HCT116 (cell line): ENCODE measurements around the gene PTPRR. TPM values are rescaled to one million over a fixed set of nuclear protein-coding genes. Genes with fewer than 3 reads are reported as not detected.

Source experiments
- ATAC-seq: fragments of 200-7000 bp; cut with Tn5 transposase; 2 replicates; pipeline ENCODE4 v1.9.1; 2020; ENCODE audit warnings: mild to moderate bottlenecking, moderate library complexity
- Bru-seq: library from RNA; stranded (reverse); fragments of 400-500 nt; gene quantifications from one replicate; lab custom pipeline; 2021; lab: Mats Ljungman, UMichigan
- BruChase-seq, 2 experiments: library from RNA; stranded (reverse); fragments of 400-500 nt; gene quantifications; one replicate each; lab custom pipeline; 2021; lab: Mats Ljungman, UMichigan
- BruUV-seq: library from RNA; stranded (reverse); fragments of 400-500 nt; replicated peaks from 2 replicates; lab custom pipeline; 2021; lab: Mats Ljungman, UMichigan
- CTCF ChIA-PET: fragments of 300-600 bp; sonication (Branson Sonifier 250); formaldehyde crosslinking; loops from one replicate; lab custom pipeline; 2021; ENCODE audit warnings: antibody characterized with exemption; lab: Charles Lee
- POLR2A ChIA-PET: fragments of 300-600, 350-600 bp; sonication (Branson Sonifier 250); formaldehyde crosslinking; loops from one replicate; lab custom pipeline; 2021; ENCODE audit warnings: antibody characterized with exemption; lab: Charles Lee
- RAD21 ChIA-PET, 2 experiments: fragments of 300-600 bp; sonication (Branson Sonifier 250); formaldehyde crosslinking; loops; one replicate each; lab custom pipeline; 2023; ENCODE audit warnings: low total read pairs in 2 of 2; ENCODE audit not compliant: uncharacterized antibody in 2 of 2, unreplicated experiment in 2 of 2, low non-redundant PET in 1 of 2; lab: Charles Lee
- DNase-seq: peaks from one replicate; pipeline ENCODE4 v3.0.0-alpha.2; 2010; ENCODE audit warnings: low read depth, low spot score
- H2AFZ ChIP-seq: fragments of 200-600 bp; shearing (Covaris generic), sonication (generic); 2 replicates; pipeline ENCODE4 v1.6.1; 2017; ENCODE audit warnings: low read depth, mixed run types, mixed read lengths, antibody characterized with exemption, low read length; ENCODE audit not compliant: poor library complexity, severe bottlenecking
- H3K27ac ChIP-seq: 2 replicates; pipeline ENCODE4 v1.5.1; 2012; ENCODE audit warnings: low read depth, low read length
- H3K27me3 ChIP-seq: fragments of 200-600 bp; sonication (generic); 2 replicates; pipeline ENCODE4 v1.6.1; 2016; ENCODE audit warnings: mixed run types, low read length, mixed read lengths; ENCODE audit not compliant: insufficient read depth
- H3K36me3 ChIP-seq, 2 experiments: fragments of 200-500 bp in 1 of 2; fragments of 200-600 bp in 1 of 2; sonication (Bioruptor generic) in 1 of 2; sonication (generic) in 1 of 2; 2 replicates each; pipeline versions ENCODE4 v1.5.1 to v1.6.1; 2014 to 2016; ENCODE audit warnings: low read length in 2 of 2, inconsistent platforms in 1 of 2, mixed read lengths in 1 of 2, mixed run types in 1 of 2; ENCODE audit not compliant: insufficient read depth in 2 of 2, control insufficient read depth in 1 of 2
- H3K4me1 ChIP-seq, 2 experiments: fragments of 200-600 bp in 1 of 2; sonication (generic) in 1 of 2; 2 replicates each; pipeline versions ENCODE4 v1.5.1 to v1.6.1; 2012 to 2017; ENCODE audit warnings: low read length in 2 of 2, inconsistent platforms in 1 of 2, mild to moderate bottlenecking in 1 of 2, mixed read lengths in 1 of 2, mixed run types in 1 of 2, moderate library complexity in 1 of 2; ENCODE audit not compliant: insufficient read depth in 2 of 2, control insufficient read depth in 1 of 2
- H3K4me2 ChIP-seq: fragments of 200-600 bp; sonication (generic); 2 replicates; pipeline ENCODE4 v1.6.1; 2017; ENCODE audit warnings: mixed run types, low read length, mixed read lengths
- H3K4me3 ChIP-seq, 2 experiments: fragments of 200-600 bp in 1 of 2; sonication (generic) in 1 of 2; replicated peaks in 1 of 2; 2 replicates each; pipeline ENCODE4 v1.5.1; 2011 to 2016; ENCODE audit warnings: low read length in 2 of 2, control low read depth in 1 of 2, low read depth in 1 of 2, mild to moderate bottlenecking in 1 of 2, mixed read lengths in 1 of 2, mixed run types in 1 of 2
- H3K79me2 ChIP-seq: fragments of 200-600 bp; sonication (generic); 2 replicates; pipeline ENCODE4 v1.6.1; 2017; ENCODE audit warnings: mild to moderate bottlenecking, mixed run types, low read length, moderate library complexity, mixed read lengths; ENCODE audit not compliant: insufficient read depth
- H3K9ac ChIP-seq: fragments of 200-600 bp; sonication (generic); 2 replicates; pipeline ENCODE4 v1.6.1; 2016; ENCODE audit warnings: low read length, mixed read lengths
- H3K9me2 ChIP-seq: fragments of 200-600 bp; sonication (generic), shearing (Covaris generic); 2 replicates; pipeline ENCODE4 v1.6.1; 2017; ENCODE audit warnings: mixed run types, mild to moderate bottlenecking, moderate library complexity; ENCODE audit not compliant: insufficient read depth
- H3K9me3 ChIP-seq, 2 experiments: fragments of 200-500 bp in 1 of 2; fragments of 200-600 bp in 1 of 2; sonication (Bioruptor generic) in 1 of 2; sonication (generic) in 1 of 2; 2 replicates each; pipeline ENCODE4 v1.6.1; 2014 to 2017; ENCODE audit warnings: low read length in 2 of 2, mixed read lengths in 2 of 2, inconsistent platforms in 1 of 2, low read depth in 1 of 2, mild to moderate bottlenecking in 1 of 2, mixed run types in 1 of 2, moderate library complexity in 1 of 2; ENCODE audit not compliant: control insufficient read depth in 1 of 2, insufficient read depth in 1 of 2
- H4K20me1 ChIP-seq: fragments of 200-600 bp; sonication (generic), shearing (Covaris generic); 2 replicates; pipeline ENCODE4 v1.6.1; 2017; ENCODE audit warnings: mixed run types, mild to moderate bottlenecking, moderate library complexity; ENCODE audit not compliant: insufficient read depth
- ELF1 ChIP-seq: IDR thresholded peaks from 2 replicates; pipeline ENCODE4 v1.6.1; 2012; ENCODE audit warnings: low read depth, borderline replicate concordance
- FOSL1 ChIP-seq: IDR thresholded peaks from 2 replicates; pipeline ENCODE4 v1.6.1; 2012; ENCODE audit warnings: low read depth
- JUND ChIP-seq: IDR thresholded peaks from 2 replicates; pipeline ENCODE4 v1.6.1; 2012
- RAD21 ChIP-seq: IDR thresholded peaks from 2 replicates; pipeline ENCODE4 v1.6.1; 2012; ENCODE audit warnings: low read depth, mild to moderate bottlenecking
- REST ChIP-seq: IDR thresholded peaks from 2 replicates; pipeline ENCODE4 v1.6.1; 2012; ENCODE audit warnings: low read depth
- SP1 ChIP-seq: IDR thresholded peaks from 2 replicates; pipeline ENCODE4 v1.6.1; 2012; ENCODE audit warnings: low read depth
- YY1 ChIP-seq: IDR thresholded peaks from 2 replicates; pipeline ENCODE4 v1.6.1; 2011; ENCODE audit warnings: low read length, low read depth, moderate library complexity, mild to moderate bottlenecking; ENCODE audit not compliant: insufficient replicate concordance; ENCODE audit errors: extremely low read depth
- intact Hi-C: fragments of 100-400 bp; cut with micrococcal nuclease; formaldehyde crosslinking; loops from 2 replicates; pipeline ENCODE4 v1.10.0; 2022
- long read RNA-seq: library from polyadenylated mRNA; unstranded; transcript quantifications from one replicate; pipeline ENCODE4 v2.0.0, GENCODE V29; 2021; ENCODE audit not compliant: unreplicated experiment
- polyA plus RNA-seq: library from polyadenylated mRNA; unstranded; fragments of >200 nt; gene quantifications from 2 replicates; pipeline ENCODE4 v1.2.1, GENCODE V29; 2012; ENCODE audit warnings: missing spikeins
- total RNA-seq: library from RNA; stranded (reverse); gene quantifications from one replicate; pipeline ENCODE4 v1.2.1, GENCODE V29; 2021; ENCODE audit not compliant: unreplicated experiment
- TF ChIP-seq, protein P1 (sequence below): IDR thresholded peaks from 2 replicates; pipeline ENCODE4 v1.6.1; 2012

Gene PTPRR, protein sequence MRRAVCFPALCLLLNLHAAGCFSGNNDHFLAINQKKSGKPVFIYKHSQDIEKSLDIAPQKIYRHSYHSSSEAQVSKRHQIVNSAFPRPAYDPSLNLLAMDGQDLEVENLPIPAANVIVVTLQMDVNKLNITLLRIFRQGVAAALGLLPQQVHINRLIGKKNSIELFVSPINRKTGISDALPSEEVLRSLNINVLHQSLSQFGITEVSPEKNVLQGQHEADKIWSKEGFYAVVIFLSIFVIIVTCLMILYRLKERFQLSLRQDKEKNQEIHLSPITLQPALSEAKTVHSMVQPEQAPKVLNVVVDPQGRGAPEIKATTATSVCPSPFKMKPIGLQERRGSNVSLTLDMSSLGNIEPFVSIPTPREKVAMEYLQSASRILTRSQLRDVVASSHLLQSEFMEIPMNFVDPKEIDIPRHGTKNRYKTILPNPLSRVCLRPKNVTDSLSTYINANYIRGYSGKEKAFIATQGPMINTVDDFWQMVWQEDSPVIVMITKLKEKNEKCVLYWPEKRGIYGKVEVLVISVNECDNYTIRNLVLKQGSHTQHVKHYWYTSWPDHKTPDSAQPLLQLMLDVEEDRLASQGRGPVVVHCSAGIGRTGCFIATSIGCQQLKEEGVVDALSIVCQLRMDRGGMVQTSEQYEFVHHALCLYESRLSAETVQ
- total RNA-seq: 0.27 TPM
- polyA plus RNA-seq: 0.34 and 1.5 TPM in 2 replicates
- percentile 5 among the genes with signal in this experiment for Bru-seq, nascent RNA
- percentile 2 among the genes with signal in this experiment for BruChase-seq, experiment 1, labeled RNA remaining after a 6-hour chase
- BruChase-seq, experiment 2, labeled RNA remaining after a 2-hour chase: percentile 2 among the genes with signal in this experiment
- long read RNA-seq, partial matches to known transcripts: 1 of 1 reads
- long read RNA-seq, other reads (novel, unspliced or antisense): 0 of 1 reads

DNA sequence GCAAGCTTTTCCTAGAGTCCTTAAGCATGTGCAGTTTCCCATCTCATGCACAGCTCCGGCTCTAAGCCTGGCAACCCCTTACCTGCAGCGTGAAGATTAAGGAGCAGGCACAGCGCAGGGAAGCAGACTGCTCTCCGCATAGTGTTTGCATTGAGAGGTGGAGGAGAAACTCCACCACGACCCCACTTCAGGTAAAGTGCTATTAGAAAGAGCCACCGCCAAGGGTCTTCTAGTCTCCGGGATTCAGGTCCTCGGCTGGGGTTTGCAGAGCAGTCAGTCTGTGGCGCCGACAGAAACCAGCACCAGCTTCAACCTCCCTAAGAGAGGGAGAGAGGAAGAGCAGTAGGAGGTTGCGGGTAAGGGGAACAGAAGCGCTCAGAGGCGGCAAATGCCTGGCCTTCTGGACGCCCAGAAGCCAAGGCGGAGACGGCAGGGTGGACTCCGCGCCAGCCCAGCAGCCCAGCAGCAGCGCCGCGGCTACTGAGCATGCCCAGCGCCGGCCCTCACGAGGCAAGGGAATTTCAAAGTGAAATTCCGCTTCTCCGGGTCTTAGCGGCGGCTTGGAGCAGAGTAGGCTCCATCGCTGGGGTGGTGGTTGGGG is at the start of gene PTPRR:
Gene PTPRR, minus strand, starts transcription at position 488 of the 601 bp plus-strand sequence. Its CDS starts 348 bp downstream, at position 140.
- H3K9me3 ChIP-seq: no peaks in the 10 kb centered on the region
- H3K79me2 ChIP-seq: no peaks in the 10 kb centered on the region
- H3K36me3 ChIP-seq: no peaks in the 10 kb centered on the region
- H3K27me3 ChIP-seq: peaks cover 8% of the 10 kb centered on the region
- no peaks in the 10 kb centered on the region for H4K20me1 ChIP-seq
- no peaks in the 10 kb centered on the region for H3K4me1 ChIP-seq
- ATAC-seq (no peak), DNase-seq (no peak)
- no peak within 1 kb of the TSS for H3K9ac ChIP-seq
- RAD21 ChIA-PET: no interaction called here
- POLR2A ChIA-PET: no interaction called here
- TF ChIP-seq ELF1 (no peak), FOSL1 (no peak), JUND (no peak), RAD21 (no peak), REST (no peak), YY1 (no peak), SP1 (no peak)
- TF ChIP-seq, protein P1, sequence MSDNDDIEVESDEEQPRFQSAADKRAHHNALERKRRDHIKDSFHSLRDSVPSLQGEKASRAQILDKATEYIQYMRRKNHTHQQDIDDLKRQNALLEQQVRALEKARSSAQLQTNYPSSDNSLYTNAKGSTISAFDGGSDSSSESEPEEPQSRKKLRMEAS: no peak
- H3K9me2 ChIP-seq: no peaks in the 10 kb centered on the region
- CTCF ChIA-PET: no interaction called here
- no peak within 1 kb of the TSS for H3K4me2 ChIP-seq
- intact Hi-C loops: no loop called here
- no TSS peak for BruUV-seq
- H3K4me3 ChIP-seq: no peak within 1 kb of the TSS
- H3K27ac ChIP-seq: no peak within 1 kb of the TSS
- no peak within 1 kb of the TSS for H2AFZ ChIP-seq
